NCI-H510A treated with DMSO at 0.1 percent for 48 hours (cell line): ENCODE data around the gene ADAM23.

Experiments
- DNase-seq: peaks from one replicate; lab custom pipeline; 2025; lab: John Stamatoyannopoulos, UW

ADAM23 gene

GRCh38 chr2:206442474-206442832 is 879 bp upstream of the ADAM23 start:
- no peak for DNase-seq

DNA sequence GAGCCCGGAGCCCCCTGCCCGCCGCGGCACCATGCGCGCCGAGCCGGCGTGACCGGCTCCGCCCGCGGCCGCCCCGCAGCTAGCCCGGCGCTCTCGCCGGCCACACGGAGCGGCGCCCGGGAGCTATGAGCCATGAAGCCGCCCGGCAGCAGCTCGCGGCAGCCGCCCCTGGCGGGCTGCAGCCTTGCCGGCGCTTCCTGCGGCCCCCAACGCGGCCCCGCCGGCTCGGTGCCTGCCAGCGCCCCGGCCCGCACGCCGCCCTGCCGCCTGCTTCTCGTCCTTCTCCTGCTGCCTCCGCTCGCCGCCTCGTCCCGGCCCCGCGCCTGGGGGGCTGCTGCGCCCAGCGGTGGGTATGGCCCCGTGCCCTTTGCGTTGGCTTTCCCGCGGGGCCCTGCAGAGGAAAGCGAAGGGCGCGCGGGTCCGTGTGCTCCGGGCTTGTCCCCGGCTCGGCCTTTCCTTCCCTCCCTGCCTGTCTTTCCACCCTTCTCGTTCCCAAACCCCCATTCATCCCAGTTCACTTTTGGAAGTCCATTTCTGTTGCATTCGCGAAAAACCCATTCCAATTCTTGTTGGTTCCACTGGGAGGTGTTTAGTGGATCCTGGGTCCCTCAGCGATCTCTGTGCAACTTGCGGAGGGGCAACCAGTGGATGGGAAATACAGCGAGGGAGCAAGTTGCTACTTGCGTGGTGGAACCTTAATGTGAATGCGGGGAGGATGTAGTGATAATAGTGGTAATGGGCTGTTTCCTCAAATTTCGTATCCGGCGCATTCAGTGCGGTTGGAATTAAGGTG is 599 bp downstream of the ADAM23 start:
- DNase-seq: peak; percentile 52

GRCh38 chr2:206445948-206446347 is 2.6 kb downstream of the ADAM23 start:
- no peak for DNase-seq

GRCh38 chr2:206452242-206452641 is 8.9 kb downstream of the ADAM23 start:
- no peak for DNase-seq

- no peak for DNase-seq
Observed at GRCh38 chr2:206452750-206453149, 9.4 kb downstream of the ADAM23 start.

GRCh38 chr2:206456078-206456754 is 12.9 kb downstream of the ADAM23 start:
- no peak for DNase-seq

DNA sequence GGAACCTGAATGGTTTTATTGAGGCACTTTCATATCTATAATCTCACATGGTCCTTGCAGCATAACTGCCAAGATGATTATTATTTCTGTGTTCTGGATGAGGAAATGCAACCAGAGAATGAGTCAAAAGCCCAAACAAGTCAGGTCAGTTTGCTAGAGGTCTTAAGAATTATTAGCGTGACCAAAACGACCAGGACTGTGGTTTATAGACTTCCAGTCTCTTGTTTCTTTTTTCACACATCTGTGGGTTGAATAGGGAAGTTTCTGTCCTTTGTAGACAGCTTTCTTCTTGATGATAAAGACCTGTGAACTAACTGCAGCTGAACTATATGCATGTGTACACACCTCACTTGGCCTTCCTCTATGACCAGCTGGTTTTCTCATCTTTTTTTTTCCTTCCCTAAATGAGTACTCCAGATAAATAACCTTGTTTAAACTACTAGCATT is 13.9 kb downstream of the ADAM23 start:
- no peak for DNase-seq

- DNase-seq: no peak
Observed at GRCh38 chr2:206462240-206462854, 19.0 kb downstream of the ADAM23 start.

DNA sequence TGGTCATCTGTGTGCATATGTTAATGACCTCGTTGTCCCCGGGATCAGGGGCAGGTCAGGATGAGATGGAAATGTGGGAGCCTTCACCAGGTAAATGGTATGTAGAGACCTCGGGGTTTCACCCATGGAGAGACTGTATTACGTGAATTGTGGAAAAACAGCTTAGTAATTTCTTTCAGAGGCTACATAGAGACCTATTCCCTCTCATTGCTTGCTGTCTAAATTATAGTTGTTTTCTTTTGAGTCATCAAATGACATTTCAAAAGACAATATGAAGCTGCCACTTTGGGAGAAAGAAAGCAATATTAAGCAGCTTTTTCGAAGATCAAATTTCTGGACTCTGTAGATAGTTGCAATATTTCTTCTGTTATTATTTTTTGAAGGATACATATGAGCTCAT is 20.4 kb downstream of the ADAM23 start:
- no peak for DNase-seq

DNA sequence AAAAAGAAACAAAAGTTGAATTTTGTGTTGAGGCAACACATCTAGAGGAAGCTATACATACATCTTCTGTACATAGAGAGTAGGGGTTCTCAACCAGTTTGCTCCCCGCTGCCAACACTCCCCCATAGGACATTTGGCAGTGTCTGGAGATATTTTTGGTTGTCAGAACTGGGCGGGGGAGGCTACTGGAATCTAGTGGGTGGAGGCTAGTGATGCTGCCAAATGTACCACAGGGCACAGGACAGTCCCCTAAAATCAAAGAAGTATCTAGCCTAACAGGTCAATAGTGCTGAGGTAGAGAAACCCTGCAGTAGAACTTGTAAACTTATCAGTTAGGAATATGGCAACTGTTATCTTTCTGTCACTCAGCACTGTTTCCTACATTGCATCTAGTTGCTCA is 21.3 kb downstream of the ADAM23 start:
- DNase-seq: no peak

DNA sequence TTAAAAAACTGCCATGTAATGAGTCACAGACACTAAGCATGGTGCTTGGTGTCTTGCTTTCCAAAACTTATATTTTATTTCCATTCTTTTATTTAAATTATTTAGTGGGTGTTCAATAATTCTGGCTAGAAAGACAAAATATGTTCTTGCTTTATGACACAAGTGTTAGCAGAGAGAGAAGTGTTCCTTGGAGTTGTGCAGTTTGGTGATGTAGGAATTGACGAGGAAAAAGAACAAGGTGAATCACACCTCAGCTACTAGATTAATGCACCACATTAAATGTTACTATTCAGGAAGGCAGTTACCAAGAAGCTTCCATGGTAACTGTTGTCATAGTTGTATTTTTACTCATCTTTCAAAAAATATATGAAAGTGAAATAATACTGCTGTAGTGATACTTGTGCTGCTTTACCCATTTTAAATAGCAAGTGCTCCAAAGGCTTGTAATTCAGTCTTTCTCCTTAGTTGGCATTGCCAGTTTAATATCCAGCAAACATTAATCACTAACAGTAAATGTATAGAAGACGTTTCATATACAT is 28.3 kb downstream of the ADAM23 start:
- no peak for DNase-seq

DNA sequence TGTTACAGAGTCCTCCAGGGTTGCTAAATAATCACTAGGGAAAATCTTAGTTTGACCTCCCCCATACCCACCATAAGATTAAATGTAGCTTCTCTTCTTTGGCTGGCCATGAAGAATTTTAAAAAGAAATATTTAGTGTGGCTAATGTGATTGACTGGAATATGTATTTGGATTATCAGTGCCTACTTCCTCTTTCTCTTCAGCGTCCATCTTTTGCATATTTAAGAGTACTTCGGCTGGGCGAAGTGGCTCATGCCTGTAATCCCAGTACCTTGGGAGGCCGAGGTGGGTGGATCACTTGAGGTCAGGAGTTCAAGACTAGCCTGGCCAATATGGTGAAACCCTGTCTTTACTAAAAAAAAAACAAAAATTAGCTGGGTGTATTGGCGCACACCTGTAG is 28.8 kb downstream of the ADAM23 start:
- DNase-seq: no peak

- no peak for DNase-seq
Observed at GRCh38 chr2:206474099-206474498, 30.8 kb downstream of the ADAM23 start.

- DNase-seq: no peak
Observed at GRCh38 chr2:206477296-206477695, 34.0 kb downstream of the ADAM23 start.

- no peak for DNase-seq
Observed at GRCh38 chr2:206478340-206478739, 35.0 kb downstream of the ADAM23 start.

DNA sequence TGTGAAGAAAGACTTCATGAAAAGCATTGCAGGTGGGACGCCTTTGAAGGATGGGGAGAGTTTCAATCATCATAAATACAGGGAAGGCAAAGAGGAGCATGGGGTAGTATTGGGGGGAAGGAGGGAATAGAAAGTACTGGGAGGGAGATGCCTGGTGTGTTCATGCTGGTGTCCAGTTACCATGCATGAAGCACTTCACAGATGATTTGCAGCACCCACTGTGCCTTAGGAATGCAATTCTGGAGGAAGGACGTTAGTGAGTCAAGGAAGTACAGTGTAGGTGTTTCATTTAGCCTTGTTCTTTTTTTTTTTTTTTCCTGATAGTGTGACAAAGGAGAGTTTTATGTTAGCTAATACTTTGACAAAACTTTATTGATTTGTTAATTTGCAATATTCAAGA is 36.8 kb downstream of the ADAM23 start:
- DNase-seq: no peak

DNA sequence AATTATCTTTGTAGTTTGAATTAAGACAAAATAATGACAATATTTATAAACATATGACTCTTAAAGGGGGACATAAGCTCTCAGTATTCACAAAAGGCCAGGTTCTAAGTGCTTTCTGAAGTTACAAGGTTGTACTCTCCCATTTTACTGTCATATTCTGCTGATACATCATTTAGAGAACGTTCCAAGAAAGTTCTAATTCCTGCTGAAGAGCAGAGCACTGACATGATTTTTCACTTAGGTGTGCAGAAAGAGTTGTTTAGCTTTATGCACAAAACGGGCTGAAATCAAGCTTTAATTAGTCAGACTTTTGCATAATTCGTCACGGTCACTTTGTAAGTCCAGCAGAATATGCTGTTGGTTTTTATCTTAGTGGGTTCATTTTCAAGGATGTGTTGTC is 37.3 kb downstream of the ADAM23 start:
- DNase-seq: no peak

DNA sequence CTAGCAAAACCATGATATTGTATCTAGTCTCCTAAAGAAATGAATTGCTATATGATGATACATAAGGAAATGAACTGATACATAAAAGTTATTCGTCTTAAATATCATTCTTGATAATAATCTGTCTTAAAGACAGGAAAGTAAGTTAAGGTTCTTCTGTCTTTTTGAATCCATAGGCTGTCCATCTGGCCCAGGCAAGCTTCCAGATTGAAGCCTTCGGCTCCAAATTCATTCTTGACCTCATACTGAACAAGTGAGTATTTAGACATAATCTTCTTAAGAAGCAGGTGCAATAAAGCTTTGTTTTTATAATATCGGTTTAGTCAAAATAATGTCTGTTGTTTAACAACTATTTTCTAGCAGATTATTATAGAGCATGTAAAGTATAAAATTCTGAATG is 37.7 kb downstream of the ADAM23 start:
- DNase-seq: no peak

GRCh38 chr2:206482123-206482522 is 38.8 kb downstream of the ADAM23 start:
- no peak for DNase-seq

DNA sequence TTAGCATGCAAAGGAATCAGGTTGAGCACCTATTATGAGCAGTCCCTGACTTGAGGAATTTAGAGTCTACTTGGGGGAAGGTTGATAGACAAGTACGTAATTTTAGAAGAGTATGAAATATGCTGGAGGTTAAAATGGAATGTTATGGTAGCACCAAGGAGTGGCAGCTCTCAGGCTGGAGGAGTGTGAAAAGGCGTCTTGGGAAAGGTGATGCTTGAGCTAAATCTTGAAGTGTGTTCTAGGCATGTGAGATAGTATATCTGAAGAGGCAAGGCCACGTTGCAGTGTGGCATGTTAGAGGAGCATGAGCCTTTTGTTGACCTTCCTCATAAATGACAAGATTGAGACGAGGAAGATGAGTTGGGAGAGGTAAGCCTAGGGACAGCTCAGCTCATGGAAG is 39.3 kb downstream of the ADAM23 start:
- no peak for DNase-seq

- DNase-seq: no peak
Observed at GRCh38 chr2:206488053-206488452, 44.7 kb downstream of the ADAM23 start.

DNA sequence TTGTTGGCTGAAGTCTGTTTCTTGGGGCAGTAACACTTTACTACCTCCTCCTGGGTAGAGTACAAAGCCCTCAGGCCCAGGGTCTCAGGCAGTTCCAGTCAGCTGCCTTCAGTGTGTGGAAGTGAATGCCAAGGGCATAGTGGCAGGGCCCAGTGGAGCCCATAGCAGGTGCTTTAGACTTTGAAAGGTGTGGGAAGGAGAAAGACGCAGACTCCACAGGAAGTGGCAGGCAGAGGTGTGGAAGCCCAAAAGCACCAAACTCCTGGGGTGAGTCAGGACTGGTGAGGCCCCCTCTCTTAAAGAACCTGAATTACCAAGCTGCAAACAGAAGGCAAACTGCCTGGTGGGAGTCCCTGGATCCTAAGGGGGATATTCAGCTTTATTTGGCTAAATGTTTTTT is 45.3 kb downstream of the ADAM23 start:
- DNase-seq: no peak

DNA sequence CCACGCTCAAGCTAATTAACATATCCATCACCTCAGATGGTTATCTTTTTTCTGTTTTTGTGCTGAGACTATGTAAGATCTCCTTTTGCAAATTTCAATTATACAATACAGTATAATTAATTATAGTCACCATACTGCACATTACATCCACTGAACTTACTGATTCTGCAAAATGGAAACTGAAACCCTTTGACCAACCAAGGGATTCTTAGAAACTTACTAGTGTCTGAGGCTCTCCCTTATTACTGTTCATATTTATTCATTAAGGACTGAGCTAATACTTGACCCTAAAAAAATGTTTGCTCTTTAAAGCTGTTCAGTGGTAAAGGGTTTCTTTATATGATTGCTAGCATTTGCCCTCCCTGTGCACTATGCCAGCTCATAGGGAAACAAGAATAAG is 50.7 kb downstream of the ADAM23 start:
- no peak for DNase-seq
